GM10248 (cell line): Measurements from ENCODE around the gene TTC16.

ENCODE experiments used
- CTCF ChIA-PET: fragments of 300-600 bp; sonication (Branson Sonifier 250); formaldehyde crosslinking; extraction: SDS; loops from one replicate; lab custom pipeline; 2021; ENCODE audit warnings: antibody characterized with exemption; lab: Yijun Ruan, JAX
- POLR2A ChIA-PET: fragments of 350-650 bp; sonication (Branson Sonifier 250); formaldehyde crosslinking; extraction: SDS; loops from one replicate; lab custom pipeline; 2020; ENCODE audit warnings: antibody characterized with exemption; lab: Yijun Ruan, JAX
- DNase-seq: peaks from one replicate; pipeline ENCODE4 v3.0.0; 2012; ENCODE audit errors: extremely low spot score
- TF ChIP-seq, protein P1 (sequence below): IDR thresholded peaks from 2 replicates; pipeline ENCODE4 v1.5.1; 2012; ENCODE audit warnings: mild to moderate bottlenecking, low read depth; ENCODE audit errors: extremely low read depth, missing control alignments, control extremely low read depth

TTC16 gene

DNA sequence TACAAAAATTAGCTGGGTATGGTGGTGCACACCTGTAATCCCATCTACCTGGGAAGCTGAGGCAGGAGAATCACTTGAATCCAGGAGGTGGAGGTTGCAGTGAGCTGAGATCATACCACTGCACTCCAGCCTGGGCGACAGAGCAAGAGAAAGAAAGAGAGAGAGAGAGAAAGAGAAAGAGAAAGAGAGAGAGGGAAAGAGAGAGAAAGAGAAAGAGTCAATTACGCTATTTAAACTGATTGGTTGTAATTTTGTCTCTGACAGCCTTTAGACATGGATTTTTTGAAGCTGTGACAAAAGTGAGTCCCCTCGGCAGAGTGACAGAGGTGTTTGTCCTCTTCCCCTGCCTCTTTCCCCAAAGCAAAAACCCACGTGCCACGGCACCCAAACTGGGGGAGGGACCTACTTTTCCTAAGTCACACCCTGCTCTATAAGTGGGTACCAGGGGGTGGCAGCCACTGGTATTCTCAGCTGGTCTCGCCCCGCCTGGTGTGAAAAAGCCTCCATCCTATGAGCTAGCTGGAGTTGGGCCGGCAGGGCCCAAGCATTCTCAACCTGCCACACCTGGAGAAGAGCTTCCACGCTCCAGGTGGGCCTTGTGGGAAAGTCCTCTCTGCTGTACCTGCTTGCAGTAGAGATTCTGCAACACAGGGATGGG is 12.5 kb upstream of the TTC16 start:
- ChIA-PET POLR2A (no interaction called here), CTCF (interaction anchor here (1.1 to 6.1 kb wide), 5 partner anchors 10 to 31 kb away, joined by 3 to 28 read pairs (median 3); partner anchors contain the start of gene TOR2A)
- TF ChIP-seq, protein P1, sequence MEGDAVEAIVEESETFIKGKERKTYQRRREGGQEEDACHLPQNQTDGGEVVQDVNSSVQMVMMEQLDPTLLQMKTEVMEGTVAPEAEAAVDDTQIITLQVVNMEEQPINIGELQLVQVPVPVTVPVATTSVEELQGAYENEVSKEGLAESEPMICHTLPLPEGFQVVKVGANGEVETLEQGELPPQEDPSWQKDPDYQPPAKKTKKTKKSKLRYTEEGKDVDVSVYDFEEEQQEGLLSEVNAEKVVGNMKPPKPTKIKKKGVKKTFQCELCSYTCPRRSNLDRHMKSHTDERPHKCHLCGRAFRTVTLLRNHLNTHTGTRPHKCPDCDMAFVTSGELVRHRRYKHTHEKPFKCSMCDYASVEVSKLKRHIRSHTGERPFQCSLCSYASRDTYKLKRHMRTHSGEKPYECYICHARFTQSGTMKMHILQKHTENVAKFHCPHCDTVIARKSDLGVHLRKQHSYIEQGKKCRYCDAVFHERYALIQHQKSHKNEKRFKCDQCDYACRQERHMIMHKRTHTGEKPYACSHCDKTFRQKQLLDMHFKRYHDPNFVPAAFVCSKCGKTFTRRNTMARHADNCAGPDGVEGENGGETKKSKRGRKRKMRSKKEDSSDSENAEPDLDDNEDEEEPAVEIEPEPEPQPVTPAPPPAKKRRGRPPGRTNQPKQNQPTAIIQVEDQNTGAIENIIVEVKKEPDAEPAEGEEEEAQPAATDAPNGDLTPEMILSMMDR: no peak
- DNase-seq: no peak

DNA sequence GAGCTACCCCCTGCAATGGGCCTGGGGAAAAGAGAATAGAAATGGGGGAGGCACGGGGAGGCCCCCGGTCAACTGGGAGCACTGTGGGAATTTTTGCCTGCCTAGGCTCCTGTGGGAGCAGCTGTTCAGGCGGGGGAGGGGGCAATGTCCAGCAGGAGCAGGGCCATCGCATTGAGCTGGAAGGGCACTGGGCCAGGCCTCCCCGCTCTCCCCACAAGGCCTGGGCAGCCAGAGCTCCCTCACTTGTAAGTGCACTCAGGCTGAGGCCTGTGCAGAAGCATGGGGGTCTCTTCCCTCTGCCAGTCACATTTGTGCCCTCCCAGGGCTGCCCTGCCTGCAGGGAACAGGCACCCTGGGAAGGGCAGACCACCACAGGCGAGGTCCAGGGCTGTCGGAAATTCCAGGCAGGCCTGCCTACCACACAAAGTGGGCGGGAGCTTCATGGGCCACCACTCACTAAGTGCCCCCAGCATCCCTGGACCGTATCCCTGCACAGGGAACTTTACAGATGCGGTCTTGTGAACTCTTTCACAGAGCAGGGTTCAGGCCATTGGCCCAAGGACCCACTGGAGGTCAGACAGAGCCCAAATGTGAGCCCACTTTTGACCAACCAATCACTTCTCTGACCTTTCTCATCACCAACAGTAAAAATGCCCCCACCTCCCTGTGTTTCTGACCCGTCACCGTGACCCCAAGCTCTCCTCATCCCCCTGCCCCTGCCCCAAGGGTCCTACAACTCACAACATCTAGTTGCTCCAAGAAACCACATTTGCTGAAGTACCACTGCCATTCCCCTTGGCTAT is 10.1 kb upstream of the TTC16 start:
- TF ChIP-seq, protein P1: no peak
- ChIA-PET CTCF (interaction anchor here (1.1 to 6.1 kb wide), 4 partner anchors 24 to 215 kb away, joined by 3 to 28 read pairs (median 4); partner anchors contain the start of gene TOR2A), POLR2A (no interaction called here)
- DNase-seq: no peak

DNA sequence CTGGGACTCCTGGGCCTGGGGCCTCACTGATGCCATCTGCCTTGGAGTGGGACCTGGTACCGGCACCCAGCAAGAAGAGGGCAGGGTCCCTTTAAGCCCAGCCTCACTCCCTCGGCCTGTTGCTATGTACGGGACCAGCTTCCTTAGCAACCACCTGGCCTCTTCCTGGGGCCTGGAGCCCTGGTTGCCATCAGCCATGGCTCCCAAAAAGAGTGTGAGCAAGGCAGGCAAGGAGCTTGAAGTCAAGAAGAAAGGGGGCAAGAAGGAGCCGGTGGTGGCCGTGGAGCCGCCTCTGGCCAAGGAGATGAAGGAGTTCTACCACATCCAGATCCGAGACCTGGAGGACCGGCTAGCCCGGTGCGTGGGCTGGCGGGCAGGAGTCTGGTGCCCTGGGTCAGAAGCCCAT is 9.0 kb upstream of the TTC16 start, which contains the start of gene CFAP157:
CFAP157 (plus strand) TSS at position 153 of the 406 bp plus-strand sequence; CDS start at position 197, 44 bp downstream.
- TF ChIP-seq, protein P1: no peak
- CTCF ChIA-PET: interaction anchor here (1.1 to 6.1 kb wide), 2 partner anchors 10 to 27 kb away, joined by 5 to 28 read pairs; partner anchors contain the start of genes TOR2A and TTC16

DNA sequence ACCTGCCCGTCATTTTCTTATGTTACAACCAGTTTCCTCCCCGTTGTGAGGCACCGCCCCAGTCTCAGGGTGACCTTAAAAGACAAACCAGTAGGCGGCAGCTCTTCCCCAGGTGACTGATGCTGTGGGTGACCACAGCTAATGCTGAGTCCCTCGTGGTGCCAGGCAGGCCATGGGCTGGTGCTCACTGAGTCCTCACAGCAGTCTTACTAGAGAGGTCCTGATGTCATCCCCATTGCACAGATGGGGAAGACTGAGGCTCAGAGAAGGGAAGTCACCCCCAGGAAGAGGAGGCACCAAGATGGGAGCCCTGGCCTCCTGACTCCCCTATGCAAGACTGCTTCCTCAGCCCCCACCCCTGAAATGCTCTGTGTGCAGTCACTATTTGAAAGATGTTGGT is 8.1 kb upstream of the TTC16 start:
- CTCF ChIA-PET: interaction anchor here (1.1 to 6.1 kb wide), 2 partner anchors 9 to 26 kb away, joined by 5 to 28 read pairs; partner anchors contain the start of genes TOR2A and TTC16
- POLR2A ChIA-PET: no interaction called here
- TF ChIP-seq, protein P1: no peak
- peak; percentile 58 for DNase-seq

More for the DNA sequence above, 9.0 kb upstream of the TTC16 start, which contains the start of gene CFAP157:
- DNase-seq: no peak
- POLR2A ChIA-PET: no interaction called here

DNA sequence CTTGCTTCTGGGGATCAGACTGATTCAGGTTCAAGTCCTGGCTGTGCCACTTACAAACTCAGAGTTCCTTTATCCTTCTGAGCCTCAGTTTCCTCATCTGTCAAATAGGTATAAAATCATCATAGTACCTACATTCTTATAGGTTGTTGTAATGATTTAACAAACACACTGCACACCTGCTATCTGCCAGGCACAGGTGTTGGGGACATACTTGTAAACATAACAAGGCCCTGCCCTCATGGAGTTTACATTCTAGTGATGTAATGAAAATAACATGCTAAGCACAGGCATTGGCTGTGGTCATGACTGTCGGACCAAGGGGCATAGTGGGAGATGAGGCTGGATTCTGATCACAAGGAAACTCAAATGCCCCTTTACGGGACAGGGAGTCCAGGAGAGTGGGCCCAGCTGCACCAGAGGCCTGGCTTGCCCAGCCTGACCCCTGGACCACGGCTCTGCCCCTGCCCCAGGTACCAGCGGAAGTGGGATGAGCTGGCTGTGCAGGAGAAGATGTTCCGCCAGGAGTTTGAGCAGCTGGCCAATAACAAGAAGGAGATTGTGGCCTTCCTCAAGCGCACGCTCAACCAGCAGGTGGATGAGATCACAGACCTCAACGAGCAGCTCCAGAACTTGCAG is 6.8 kb upstream of the TTC16 start:
- POLR2A ChIA-PET: no interaction called here
- no peak for DNase-seq
- CTCF ChIA-PET: interaction anchor here (0.9 to 3.7 kb wide), 2 partner anchors 22 to 25 kb away, joined by 4 to 24 read pairs; partner anchors contain the start of gene TOR2A
- TF ChIP-seq, protein P1: no peak
